Pericardium fibroblast (primary cell): ENCODE data around the gene EPB41L1. TPM values are rescaled to one million over a fixed set of nuclear protein-coding genes. Genes with fewer than 3 reads are reported as not detected.

Source experiments
- total RNA-seq: library from RNA; depleted of rRNA; stranded (reverse); fragments of >200 nt; gene quantifications from 2 replicates; pipeline ENCODE4 v1.2.3, GENCODE V29; 2015

The EPB41L1 gene
- total RNA-seq = 16.5 and 28.2 TPM in 2 replicates

GRCh38 chr20:36154700-36155628, at the start of gene EPB41L1:
TSS of gene EPB41L1 (plus strand) at chr20:36154740. CDS start at chr20:36173778, 19,038 bp downstream.

GRCh38 chr20:36235892-36236785, 81.6 kb downstream of the EPB41L1 start, which contains the start of gene AAR2:
TSS of gene AAR2 (plus strand) at chr20:36236478. CDS start at chr20:36239869, 3,391 bp downstream.

Other genes starting within 250 kb of the EPB41L1 start
- gene SCAND1, start 200.2 kb upstream of the EPB41L1 start, total RNA-seq = 111 and 121 TPM in 2 replicates
- 1.3 and 2.5 TPM in 2 replicates for gene CNBD2, start 186.2 kb upstream of the EPB41L1 start, total RNA-seq
- gene AAR2, start 81.7 kb downstream of the EPB41L1 start, total RNA-seq = 27.9 and 34.0 TPM in 2 replicates
- 23.4 and 24.4 TPM in 2 replicates for gene DLGAP4, start 151.6 kb downstream of the EPB41L1 start, total RNA-seq